IMR-90 (cell line): ENCODE data around the gene SPACA5B. TPM values are rescaled to one million over a fixed set of nuclear protein-coding genes. Genes with fewer than 3 reads are reported as not detected.
"Not testable (repeated sequence)": the region's sequence is repeated elsewhere in the genome, so short reads cannot be mapped to it uniquely, and the experiment has no call there.

Experiments used
- ATAC-seq: fragments of 200-7000 bp; cut with Tn5 transposase; 2 replicates; pipeline ENCODE4 v1.9.1; 2020; ENCODE audit warnings: low read depth, mild to moderate bottlenecking, moderate library complexity
- BruUV-seq: library from RNA; stranded (reverse); fragments of 400-500 nt; replicated peaks from 2 replicates; lab custom pipeline; 2021; lab: Mats Ljungman, UMichigan
- CTCF ChIA-PET: fragments of 300-600 bp; formaldehyde crosslinking; extraction: SDS; loops from one replicate; lab custom pipeline; 2021; ENCODE audit warnings: antibody characterized with exemption; lab: Yijun Ruan, JAX
- POLR2A ChIA-PET: fragments of 300-600 bp; sonication (Branson Sonifier 250); formaldehyde crosslinking; loops from one replicate; lab custom pipeline; 2022; ENCODE audit warnings: antibody characterized with exemption; ENCODE audit not compliant: unreplicated experiment; lab: Charles Lee
- DNase-seq: peaks from one replicate; pipeline ENCODE4 v3.0.0; 2013
- H2AFZ ChIP-seq: replicated peaks from 2 replicates; pipeline ENCODE3; 2013; ENCODE audit warnings: low read length, mild to moderate bottlenecking; ENCODE audit not compliant: poor library complexity
- H2AK5ac ChIP-seq: 2 replicates; pipeline ENCODE4 v1.6.1; 2013; ENCODE audit warnings: low read depth, low read length, inconsistent platforms
- H2AK9ac ChIP-seq: replicated peaks from 2 replicates; pipeline ENCODE3; 2013; ENCODE audit warnings: mild to moderate bottlenecking, low read depth, low read length, moderate library complexity; ENCODE audit not compliant: poor library complexity
- H2BK120ac ChIP-seq: 2 replicates; pipeline ENCODE4 v1.6.1; 2013; ENCODE audit warnings: low read depth, low read length, inconsistent platforms
- H2BK15ac ChIP-seq: 3 replicates; pipeline ENCODE4 v1.6.1; 2013; ENCODE audit warnings: low read depth, low read length, inconsistent platforms
- H2BK20ac ChIP-seq: 2 replicates; pipeline ENCODE4 v1.6.1; 2013; ENCODE audit warnings: low read depth, mild to moderate bottlenecking, inconsistent platforms, low read length, moderate library complexity
- H2BK5ac ChIP-seq: 2 replicates; pipeline ENCODE4 v1.6.1; 2013; ENCODE audit warnings: mild to moderate bottlenecking, low read depth, low read length, inconsistent platforms; ENCODE audit not compliant: poor library complexity, severe bottlenecking
- H3K14ac ChIP-seq: replicated peaks from 2 replicates; pipeline ENCODE4 v1.6.1; 2013; ENCODE audit warnings: low read depth, low read length, inconsistent platforms
- H3K18ac ChIP-seq: 2 replicates; pipeline ENCODE4 v1.6.1; 2013; ENCODE audit warnings: low read depth, low read length, control low read depth
- H3K23ac ChIP-seq: 2 replicates; pipeline ENCODE4 v1.6.1; 2013; ENCODE audit warnings: low read depth, low read length, inconsistent platforms
- H3K27ac ChIP-seq: 2 replicates; pipeline ENCODE4 v1.5.1; 2013; ENCODE audit warnings: mild to moderate bottlenecking, control low read depth, low read length; ENCODE audit not compliant: insufficient read depth
- H3K27me3 ChIP-seq: 2 replicates; pipeline ENCODE4 v1.6.1; 2013; ENCODE audit warnings: low read length; ENCODE audit not compliant: control insufficient read depth, insufficient read depth
- H3K36me3 ChIP-seq: 2 replicates; pipeline ENCODE4 v1.6.1; 2013; ENCODE audit warnings: low read length, mixed read lengths; ENCODE audit not compliant: control insufficient read depth, insufficient read depth
- H3K4ac ChIP-seq: 2 replicates; pipeline ENCODE4 v1.6.1; 2013; ENCODE audit warnings: low read depth, low read length, inconsistent platforms
- H3K4me1 ChIP-seq: 2 replicates; pipeline ENCODE4 v1.6.1; 2013; ENCODE audit warnings: low read length, mixed read lengths; ENCODE audit not compliant: control insufficient read depth, insufficient read depth
- H3K4me2 ChIP-seq: 2 replicates; pipeline ENCODE4 v1.6.1; 2013; ENCODE audit warnings: low read depth, mild to moderate bottlenecking, control low read depth, low read length, moderate library complexity
- H3K4me3 ChIP-seq: 2 replicates; pipeline ENCODE4 v1.5.1; 2013; ENCODE audit warnings: low read depth, mild to moderate bottlenecking, control low read depth, low read length, moderate library complexity; ENCODE audit not compliant: insufficient read depth
- H3K56ac ChIP-seq: 2 replicates; pipeline ENCODE4 v1.6.1; 2013; ENCODE audit warnings: low read length, inconsistent platforms; ENCODE audit not compliant: insufficient read depth; ENCODE audit errors: extremely low read depth
- H3K79me1 ChIP-seq, 2 experiments: 2 replicates each; pipeline ENCODE4 v1.6.1; 2013; ENCODE audit warnings: low read length in 2 of 2, inconsistent platforms in 1 of 2, low read depth in 1 of 2
- H3K9ac ChIP-seq: 2 replicates; pipeline ENCODE4 v1.6.1; 2013; ENCODE audit warnings: low read depth, low read length, control low read depth
- H3K9me1 ChIP-seq: 2 replicates; pipeline ENCODE4 v1.6.1; 2013; ENCODE audit warnings: low read length, inconsistent platforms; ENCODE audit not compliant: insufficient read depth
- H3K9me3 ChIP-seq: 2 replicates; pipeline ENCODE4 v1.6.1; 2013; ENCODE audit warnings: low read length; ENCODE audit not compliant: control insufficient read depth, insufficient read depth
- H4K20me1 ChIP-seq: 2 replicates; pipeline ENCODE4 v1.6.1; 2013; ENCODE audit warnings: low read length, inconsistent platforms; ENCODE audit not compliant: insufficient read depth
- H4K5ac ChIP-seq: 2 replicates; pipeline ENCODE4 v1.6.1; 2013; ENCODE audit warnings: mild to moderate bottlenecking, low read depth, low read length, control low read depth
- H4K8ac ChIP-seq, 2 experiments: 2 replicates each; pipeline ENCODE4 v1.6.1; 2013; ENCODE audit warnings: low read depth in 2 of 2, low read length in 2 of 2, control low read depth in 1 of 2, inconsistent platforms in 1 of 2
- H4K91ac ChIP-seq: 2 replicates; pipeline ENCODE4 v1.6.1; 2013; ENCODE audit warnings: low read depth, low read length, inconsistent platforms; ENCODE audit not compliant: insufficient read depth
- WGBS, 2 experiments: methylation state at CpG; one replicate each; pipeline versions ENCODE4 v1.1.5 to v1.1.7; 2013; ENCODE audit warnings: missing lambda C conversion rate in 2 of 2; ENCODE audit not compliant: insufficient read length in 1 of 2; ENCODE audit errors: extremely low coverage in 2 of 2; 5-methylcytosine and 5-hydroxymethylcytosine counted together
- dilution Hi-C: fragments of 300-500 bp; cut with HindIII; formaldehyde crosslinking; loops from one replicate; pipeline ENCODE4 v1.14.3; 2018; ENCODE audit warnings: low sequenced_read_pairs; ENCODE audit not compliant: unreplicated experiment
- in situ Hi-C: fragments of 300-500 bp; cut with MboI; formaldehyde crosslinking; loops from 3 replicates; pipeline ENCODE4 v1.14.3; 2019; ENCODE audit warnings: low sequenced_read_pairs, inconsistent platforms, mixed read lengths
- intact Hi-C: fragments of 100-400 bp; cut with micrococcal nuclease; formaldehyde crosslinking; loops from 2 replicates; pipeline ENCODE4 v1.10.0; 2022
- polyA plus RNA-seq, 3 experiments: library from polyadenylated mRNA; depleted of rRNA; stranded (reverse); fragments of >200 nt; gene quantifications; 2 replicates each; pipeline ENCODE4 v1.2.3, GENCODE V29; 2012; ENCODE audit warnings: low replicate concordance in 1 of 3
- total RNA-seq: library from RNA; depleted of rRNA; stranded (reverse); fragments of >200 nt; gene quantifications from 2 replicates; pipeline ENCODE4 v1.2.3, GENCODE V29; 2012

The SPACA5B gene
- total and polyA plus RNA-seq, 2 of the 4 experiments (the other 2 are of a cell fraction), result not detected

GRCh38 chrX:48125286-48125685, 5.1 kb upstream of the SPACA5B start:
- H2AFZ ChIP-seq, dilution Hi-C loops, H3K79me1 ChIP-seq, in situ Hi-C loops, H3K27me3 ChIP-seq, H3K9me3 ChIP-seq, ATAC-seq, H3K14ac ChIP-seq, H2AK5ac ChIP-seq, H2BK120ac ChIP-seq, H3K23ac ChIP-seq, H3K9ac ChIP-seq, H3K36me3 ChIP-seq, H3K4me3 ChIP-seq, H2AK9ac ChIP-seq, H3K4me1 ChIP-seq, H3K4me2 ChIP-seq, H2BK20ac ChIP-seq, H3K18ac ChIP-seq, H3K56ac ChIP-seq, H3K27ac ChIP-seq, CTCF ChIA-PET, intact Hi-C loops, H4K5ac ChIP-seq, DNase-seq, POLR2A ChIA-PET, H4K91ac ChIP-seq, H3K4ac ChIP-seq, H4K8ac ChIP-seq, H2BK5ac ChIP-seq, H3K9me1 ChIP-seq, H2BK15ac ChIP-seq, BruUV-seq, H4K20me1 ChIP-seq: not testable (repeated sequence)
- WGBS, 2 experiments, result no CpG with 5 or more reads among the region's 10 CpGs

GRCh38 chrX:48132308-48132844, 1.9 kb downstream of the SPACA5B start:
- H3K56ac ChIP-seq, H3K9me1 ChIP-seq, DNase-seq, H4K8ac ChIP-seq, H2BK120ac ChIP-seq, H2AK5ac ChIP-seq, H3K4me3 ChIP-seq, H2BK5ac ChIP-seq, H3K27ac ChIP-seq, CTCF ChIA-PET, H3K4me2 ChIP-seq, H3K23ac ChIP-seq, BruUV-seq, H3K9ac ChIP-seq, H2BK20ac ChIP-seq, H3K4ac ChIP-seq, dilution Hi-C loops, H2BK15ac ChIP-seq, H3K9me3 ChIP-seq, H4K20me1 ChIP-seq, H3K27me3 ChIP-seq, H2AFZ ChIP-seq, H3K18ac ChIP-seq, H3K14ac ChIP-seq, H2AK9ac ChIP-seq, in situ Hi-C loops, H3K79me1 ChIP-seq, H4K5ac ChIP-seq, intact Hi-C loops, H4K91ac ChIP-seq, H3K4me1 ChIP-seq, POLR2A ChIA-PET, ATAC-seq, H3K36me3 ChIP-seq: not testable (repeated sequence)
- no CpG with 5 or more reads among the region's 2 CpGs for WGBS, 2 experiments
